HEK293 (cell line): ENCODE data around the gene RTL9.

Experiments
- CTCF ChIA-PET: fragments of 350-600 bp; formaldehyde crosslinking; extraction: SDS; loops from one replicate; lab custom pipeline; 2021; ENCODE audit warnings: antibody characterized with exemption; lab: Yijun Ruan, JAX
- POLR2A ChIA-PET: fragments of 300-600 bp; formaldehyde crosslinking; extraction: SDS; loops from one replicate; lab custom pipeline; 2020; ENCODE audit warnings: antibody characterized with exemption, inconsistent platforms; lab: Yijun Ruan, JAX
- H3K27ac ChIP-seq: fragments of 200-500 bp; sonication (Bioruptor generic); 2 replicates; pipeline ENCODE4 v1.5.1; 2014; ENCODE audit warnings: low read depth, low read length, control low read depth, inconsistent platforms; ENCODE audit errors: extremely low read depth
- H3K36me3 ChIP-seq, 2 experiments: fragments of 200-500 bp in 1 of 2; sonication (Bioruptor generic) in 1 of 2; 1 replicate in 1 of 2; 2 replicates in 1 of 2; pipeline ENCODE4 v1.5.1; 2014 to 2017; ENCODE audit warnings: inconsistent platforms in 2 of 2, low read length in 2 of 2; ENCODE audit not compliant: control insufficient read depth in 2 of 2, insufficient read depth in 1 of 2
- H3K4me1 ChIP-seq: fragments of 200-500 bp; sonication (Bioruptor generic); 2 replicates; pipeline ENCODE4 v1.5.1; 2014; ENCODE audit warnings: mild to moderate bottlenecking, low read length, inconsistent platforms; ENCODE audit not compliant: control insufficient read depth, insufficient read depth
- H3K4me3 ChIP-seq: 2 replicates; pipeline ENCODE4 v1.5.1; 2011; ENCODE audit warnings: low read depth, mild to moderate bottlenecking, control low read depth, low read length, moderate library complexity
- H3K9me3 ChIP-seq: fragments of 200-500 bp; sonication (Bioruptor generic); 2 replicates; pipeline ENCODE4 v1.5.1; 2014; ENCODE audit warnings: low read depth, low read length, inconsistent platforms; ENCODE audit not compliant: control insufficient read depth, insufficient read depth
- HOXC10 ChIP-seq: sonication (generic); formaldehyde crosslinking; IDR thresholded peaks from 2 replicates; pipeline ENCODE4 v1.8.1; 2023; ENCODE audit warnings: mild to moderate bottlenecking, missing genetic modification reagents
- OSR2 ChIP-seq: fragments of 450-650 bp; formaldehyde crosslinking; IDR thresholded peaks from 2 replicates; pipeline ENCODE4 v1.5.1; 2016; ENCODE audit warnings: missing biosample characterization, missing genetic modification characterization
- SCRT2 ChIP-seq: fragments of 450-650 bp; formaldehyde crosslinking; IDR thresholded peaks from 2 replicates; pipeline ENCODE4 v1.5.1; 2016; ENCODE audit warnings: missing biosample characterization, missing genetic modification characterization
- ZFP41 ChIP-seq: fragments of 450-650 bp; formaldehyde crosslinking; IDR thresholded peaks from 2 replicates; pipeline ENCODE4 v1.5.1; 2016; ENCODE audit warnings: missing biosample characterization, missing genetic modification characterization, borderline replicate concordance
- ZNF140 ChIP-seq: fragments of 450-650 bp; formaldehyde crosslinking; IDR thresholded peaks from 2 replicates; pipeline ENCODE4 v1.5.1; 2016; ENCODE audit warnings: missing biosample characterization, missing genetic modification characterization
- ZNF416 ChIP-seq: fragments of 450-650 bp; formaldehyde crosslinking; IDR thresholded peaks from 2 replicates; pipeline ENCODE4 v1.5.1; 2016; ENCODE audit warnings: missing biosample characterization, missing genetic modification characterization
- ZNF473 ChIP-seq: fragments of 450-650 bp; formaldehyde crosslinking; IDR thresholded peaks from 2 replicates; pipeline ENCODE4 v1.5.1; 2017; ENCODE audit warnings: missing biosample characterization, missing genetic modification characterization
- ZNF596 ChIP-seq: fragments of 450-650 bp; IDR thresholded peaks from 2 replicates; pipeline ENCODE4 v1.5.0; 2018; ENCODE audit warnings: missing biosample characterization, mild to moderate bottlenecking, missing genetic modification characterization, moderate library complexity
- ZNF654 ChIP-seq: fragments of 450-650 bp; formaldehyde crosslinking; IDR thresholded peaks from 2 replicates; pipeline ENCODE4 v1.5.1; 2016; ENCODE audit warnings: low read depth, missing biosample characterization, missing genetic modification characterization
- ZNF791 ChIP-seq: fragments of 450-650 bp; formaldehyde crosslinking; IDR thresholded peaks from 2 replicates; pipeline ENCODE4 v1.5.1; 2016; ENCODE audit warnings: missing biosample characterization, missing genetic modification characterization
- ZNF843 ChIP-seq: fragments of 450-650 bp; formaldehyde crosslinking; IDR thresholded peaks from 2 replicates; pipeline ENCODE4 v1.5.1; 2016; ENCODE audit warnings: missing biosample characterization, missing genetic modification characterization
- ZSCAN30 ChIP-seq: fragments of 450-650 bp; IDR thresholded peaks from 2 replicates; pipeline ENCODE4 v1.5.1; 2018; ENCODE audit warnings: missing biosample characterization, mild to moderate bottlenecking, missing genetic modification characterization, moderate library complexity
- TF ChIP-seq, protein P1 (sequence below): fragments of 450-650 bp; formaldehyde crosslinking; IDR thresholded peaks from 2 replicates; pipeline ENCODE4 v1.5.1; 2017; ENCODE audit warnings: missing biosample characterization, missing genetic modification characterization
- TF ChIP-seq, protein P2 (sequence below): fragments of 450-650 bp; formaldehyde crosslinking; IDR thresholded peaks from 2 replicates; pipeline ENCODE4 v1.5.1; 2016; ENCODE audit warnings: missing biosample characterization, missing genetic modification characterization
- TF ChIP-seq, protein P3 (sequence below): fragments of 450-650 bp; formaldehyde crosslinking; IDR thresholded peaks from 2 replicates; pipeline ENCODE4 v1.5.1; 2016; ENCODE audit warnings: missing biosample characterization, missing genetic modification characterization
- TF ChIP-seq, protein P4 (sequence below): sonication (generic); formaldehyde crosslinking; IDR thresholded peaks from 2 replicates; pipeline ENCODE4 v1.8.1; 2022; ENCODE audit warnings: mild to moderate bottlenecking, moderate library complexity, missing genetic modification reagents
- TF ChIP-seq, protein P5 (sequence below): fragments of 450-650 bp; formaldehyde crosslinking; IDR thresholded peaks from 2 replicates; pipeline ENCODE4 v1.5.1; 2016; ENCODE audit warnings: missing biosample characterization, missing genetic modification characterization, borderline replicate concordance

Gene RTL9

DNA sequence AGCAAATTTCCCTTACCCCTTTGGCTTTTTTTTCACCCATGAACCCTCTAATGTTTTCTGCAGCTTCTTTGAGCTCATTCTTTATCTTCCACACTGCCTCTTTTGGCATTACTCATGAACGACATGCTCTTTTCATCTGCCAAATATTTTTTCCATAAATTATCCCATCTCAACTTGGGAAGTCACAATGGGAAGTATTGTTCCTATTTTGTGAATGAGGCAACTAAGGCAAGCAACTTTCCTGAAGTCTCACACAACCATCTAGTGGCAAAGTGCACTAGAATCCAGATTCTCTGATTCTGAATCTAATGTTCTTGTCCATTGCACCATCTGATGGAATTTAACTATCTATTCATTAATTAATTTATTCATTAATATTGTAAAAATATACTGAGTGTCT, 625 bp downstream of the RTL9 start (continued):
- no peak for TF ChIP-seq OSR2 (tag by site-specific recombination)
- TF ChIP-seq, protein P1, sequence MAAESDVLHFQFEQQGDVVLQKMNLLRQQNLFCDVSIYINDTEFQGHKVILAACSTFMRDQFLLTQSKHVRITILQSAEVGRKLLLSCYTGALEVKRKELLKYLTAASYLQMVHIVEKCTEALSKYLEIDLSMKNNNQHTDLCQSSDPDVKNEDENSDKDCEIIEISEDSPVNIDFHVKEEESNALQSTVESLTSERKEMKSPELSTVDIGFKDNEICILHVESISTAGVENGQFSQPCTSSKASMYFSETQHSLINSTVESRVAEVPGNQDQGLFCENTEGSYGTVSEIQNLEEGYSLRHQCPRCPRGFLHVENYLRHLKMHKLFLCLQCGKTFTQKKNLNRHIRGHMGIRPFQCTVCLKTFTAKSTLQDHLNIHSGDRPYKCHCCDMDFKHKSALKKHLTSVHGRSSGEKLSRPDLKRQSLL (tag by site-specific recombination): no peak

DNA sequence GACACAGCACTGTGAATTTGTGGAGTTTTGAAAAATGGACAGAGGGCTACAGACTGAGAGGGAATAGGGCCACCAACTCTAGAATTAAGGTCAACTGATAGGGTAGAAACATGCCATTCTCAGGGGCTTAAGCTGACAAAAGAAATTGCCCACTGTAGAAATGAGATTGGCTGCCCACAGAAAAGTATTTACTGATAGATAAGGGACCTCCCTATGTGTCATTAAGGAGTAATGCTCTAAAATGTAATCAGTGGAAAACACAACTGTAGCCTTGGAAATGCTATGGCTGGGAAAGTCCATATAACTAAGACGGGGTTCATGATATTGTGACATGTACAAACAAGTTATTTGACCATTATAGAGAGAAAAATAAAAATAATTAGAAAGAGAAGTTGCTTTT, 4.6 kb downstream of the RTL9 start:
- no peaks in the 10 kb centered on the region for H3K9me3 ChIP-seq
- no peaks in the 10 kb centered on the region for H3K4me1 ChIP-seq
- no peak overlapping the region for H3K27ac ChIP-seq
- ChIA-PET POLR2A (no interaction called here), CTCF (interaction anchor here (1.0 to 1.1 kb wide), 2 partner anchors 45 to 136 kb away, joined by 3 to 5 read pairs; no protein-coding TSS in a partner anchor)
- no peak overlapping the region for H3K4me3 ChIP-seq
- H3K36me3 ChIP-seq: no peaks in the 10 kb centered on the region
- no peak for TF ChIP-seq ZNF791

DNA sequence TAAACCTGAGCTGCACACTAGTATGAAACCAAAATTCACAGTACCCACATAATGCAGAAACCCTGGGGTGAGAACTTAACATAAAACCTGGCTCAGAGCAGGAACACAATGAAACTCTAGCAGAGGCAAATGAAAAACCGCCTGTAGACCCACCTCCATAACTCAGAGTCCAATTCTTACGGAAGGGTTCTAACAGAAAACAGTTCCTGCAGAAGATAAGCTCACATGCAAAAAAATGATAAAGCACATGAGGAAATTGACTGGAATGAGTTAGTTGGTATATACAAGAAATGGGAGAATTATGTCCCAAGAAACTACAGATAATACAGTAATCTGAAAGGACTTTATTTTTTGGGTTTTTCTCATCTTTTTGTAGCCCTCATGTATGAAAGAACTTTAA, 14.7 kb downstream of the RTL9 start:
- H3K36me3 ChIP-seq: no peaks in the 10 kb centered on the region
- H3K4me3 ChIP-seq: no peak overlapping the region
- H3K4me1 ChIP-seq: no peaks in the 10 kb centered on the region
- ChIA-PET POLR2A (no interaction called here), CTCF (no interaction called here)
- no peak overlapping the region for H3K27ac ChIP-seq
- no peaks in the 10 kb centered on the region for H3K9me3 ChIP-seq
- no peak for TF ChIP-seq ZNF416
- TF ChIP-seq ZNF654 (tag by site-specific recombination): no peak
- no peak for TF ChIP-seq ZNF596 (tag by site-specific recombination)
- no peak for TF ChIP-seq HOXC10 (CRISPR knock-in tag)
- TF ChIP-seq, protein P2, sequence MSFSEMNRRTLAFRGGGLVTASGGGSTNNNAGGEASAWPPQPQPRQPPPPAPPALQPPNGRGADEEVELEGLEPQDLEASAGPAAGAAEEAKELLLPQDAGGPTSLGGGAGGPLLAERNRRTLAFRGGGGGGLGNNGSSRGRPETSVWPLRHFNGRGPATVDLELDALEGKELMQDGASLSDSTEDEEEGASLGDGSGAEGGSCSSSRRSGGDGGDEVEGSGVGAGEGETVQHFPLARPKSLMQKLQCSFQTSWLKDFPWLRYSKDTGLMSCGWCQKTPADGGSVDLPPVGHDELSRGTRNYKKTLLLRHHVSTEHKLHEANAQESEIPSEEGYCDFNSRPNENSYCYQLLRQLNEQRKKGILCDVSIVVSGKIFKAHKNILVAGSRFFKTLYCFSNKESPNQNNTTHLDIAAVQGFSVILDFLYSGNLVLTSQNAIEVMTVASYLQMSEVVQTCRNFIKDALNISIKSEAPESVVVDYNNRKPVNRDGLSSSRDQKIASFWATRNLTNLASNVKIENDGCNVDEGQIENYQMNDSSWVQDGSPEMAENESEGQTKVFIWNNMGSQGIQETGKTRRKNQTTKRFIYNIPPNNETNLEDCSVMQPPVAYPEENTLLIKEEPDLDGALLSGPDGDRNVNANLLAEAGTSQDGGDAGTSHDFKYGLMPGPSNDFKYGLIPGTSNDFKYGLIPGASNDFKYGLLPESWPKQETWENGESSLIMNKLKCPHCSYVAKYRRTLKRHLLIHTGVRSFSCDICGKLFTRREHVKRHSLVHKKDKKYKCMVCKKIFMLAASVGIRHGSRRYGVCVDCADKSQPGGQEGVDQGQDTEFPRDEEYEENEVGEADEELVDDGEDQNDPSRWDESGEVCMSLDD: no peak
- TF ChIP-seq, protein P3, sequence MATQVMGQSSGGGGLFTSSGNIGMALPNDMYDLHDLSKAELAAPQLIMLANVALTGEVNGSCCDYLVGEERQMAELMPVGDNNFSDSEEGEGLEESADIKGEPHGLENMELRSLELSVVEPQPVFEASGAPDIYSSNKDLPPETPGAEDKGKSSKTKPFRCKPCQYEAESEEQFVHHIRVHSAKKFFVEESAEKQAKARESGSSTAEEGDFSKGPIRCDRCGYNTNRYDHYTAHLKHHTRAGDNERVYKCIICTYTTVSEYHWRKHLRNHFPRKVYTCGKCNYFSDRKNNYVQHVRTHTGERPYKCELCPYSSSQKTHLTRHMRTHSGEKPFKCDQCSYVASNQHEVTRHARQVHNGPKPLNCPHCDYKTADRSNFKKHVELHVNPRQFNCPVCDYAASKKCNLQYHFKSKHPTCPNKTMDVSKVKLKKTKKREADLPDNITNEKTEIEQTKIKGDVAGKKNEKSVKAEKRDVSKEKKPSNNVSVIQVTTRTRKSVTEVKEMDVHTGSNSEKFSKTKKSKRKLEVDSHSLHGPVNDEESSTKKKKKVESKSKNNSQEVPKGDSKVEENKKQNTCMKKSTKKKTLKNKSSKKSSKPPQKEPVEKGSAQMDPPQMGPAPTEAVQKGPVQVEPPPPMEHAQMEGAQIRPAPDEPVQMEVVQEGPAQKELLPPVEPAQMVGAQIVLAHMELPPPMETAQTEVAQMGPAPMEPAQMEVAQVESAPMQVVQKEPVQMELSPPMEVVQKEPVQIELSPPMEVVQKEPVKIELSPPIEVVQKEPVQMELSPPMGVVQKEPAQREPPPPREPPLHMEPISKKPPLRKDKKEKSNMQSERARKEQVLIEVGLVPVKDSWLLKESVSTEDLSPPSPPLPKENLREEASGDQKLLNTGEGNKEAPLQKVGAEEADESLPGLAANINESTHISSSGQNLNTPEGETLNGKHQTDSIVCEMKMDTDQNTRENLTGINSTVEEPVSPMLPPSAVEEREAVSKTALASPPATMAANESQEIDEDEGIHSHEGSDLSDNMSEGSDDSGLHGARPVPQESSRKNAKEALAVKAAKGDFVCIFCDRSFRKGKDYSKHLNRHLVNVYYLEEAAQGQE (tag by site-specific recombination): no peak
- no peak for TF ChIP-seq ZSCAN30 (tag by site-specific recombination)
- TF ChIP-seq ZFP41: no peak
- TF ChIP-seq, protein P4, sequence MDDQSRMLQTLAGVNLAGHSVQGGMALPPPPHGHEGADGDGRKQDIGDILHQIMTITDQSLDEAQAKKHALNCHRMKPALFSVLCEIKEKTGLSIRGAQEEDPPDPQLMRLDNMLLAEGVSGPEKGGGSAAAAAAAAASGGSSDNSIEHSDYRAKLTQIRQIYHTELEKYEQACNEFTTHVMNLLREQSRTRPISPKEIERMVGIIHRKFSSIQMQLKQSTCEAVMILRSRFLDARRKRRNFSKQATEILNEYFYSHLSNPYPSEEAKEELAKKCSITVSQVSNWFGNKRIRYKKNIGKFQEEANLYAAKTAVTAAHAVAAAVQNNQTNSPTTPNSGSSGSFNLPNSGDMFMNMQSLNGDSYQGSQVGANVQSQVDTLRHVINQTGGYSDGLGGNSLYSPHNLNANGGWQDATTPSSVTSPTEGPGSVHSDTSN (CRISPR knock-in tag): no peak
- TF ChIP-seq ZNF843 (tag by site-specific recombination): no peak
- TF ChIP-seq ZNF140 (tag by site-specific recombination): no peak
- no peak for TF ChIP-seq ZNF473 (tag by site-specific recombination)
- no peak for TF ChIP-seq SCRT2 (tag by site-specific recombination)
- TF ChIP-seq, protein P5, sequence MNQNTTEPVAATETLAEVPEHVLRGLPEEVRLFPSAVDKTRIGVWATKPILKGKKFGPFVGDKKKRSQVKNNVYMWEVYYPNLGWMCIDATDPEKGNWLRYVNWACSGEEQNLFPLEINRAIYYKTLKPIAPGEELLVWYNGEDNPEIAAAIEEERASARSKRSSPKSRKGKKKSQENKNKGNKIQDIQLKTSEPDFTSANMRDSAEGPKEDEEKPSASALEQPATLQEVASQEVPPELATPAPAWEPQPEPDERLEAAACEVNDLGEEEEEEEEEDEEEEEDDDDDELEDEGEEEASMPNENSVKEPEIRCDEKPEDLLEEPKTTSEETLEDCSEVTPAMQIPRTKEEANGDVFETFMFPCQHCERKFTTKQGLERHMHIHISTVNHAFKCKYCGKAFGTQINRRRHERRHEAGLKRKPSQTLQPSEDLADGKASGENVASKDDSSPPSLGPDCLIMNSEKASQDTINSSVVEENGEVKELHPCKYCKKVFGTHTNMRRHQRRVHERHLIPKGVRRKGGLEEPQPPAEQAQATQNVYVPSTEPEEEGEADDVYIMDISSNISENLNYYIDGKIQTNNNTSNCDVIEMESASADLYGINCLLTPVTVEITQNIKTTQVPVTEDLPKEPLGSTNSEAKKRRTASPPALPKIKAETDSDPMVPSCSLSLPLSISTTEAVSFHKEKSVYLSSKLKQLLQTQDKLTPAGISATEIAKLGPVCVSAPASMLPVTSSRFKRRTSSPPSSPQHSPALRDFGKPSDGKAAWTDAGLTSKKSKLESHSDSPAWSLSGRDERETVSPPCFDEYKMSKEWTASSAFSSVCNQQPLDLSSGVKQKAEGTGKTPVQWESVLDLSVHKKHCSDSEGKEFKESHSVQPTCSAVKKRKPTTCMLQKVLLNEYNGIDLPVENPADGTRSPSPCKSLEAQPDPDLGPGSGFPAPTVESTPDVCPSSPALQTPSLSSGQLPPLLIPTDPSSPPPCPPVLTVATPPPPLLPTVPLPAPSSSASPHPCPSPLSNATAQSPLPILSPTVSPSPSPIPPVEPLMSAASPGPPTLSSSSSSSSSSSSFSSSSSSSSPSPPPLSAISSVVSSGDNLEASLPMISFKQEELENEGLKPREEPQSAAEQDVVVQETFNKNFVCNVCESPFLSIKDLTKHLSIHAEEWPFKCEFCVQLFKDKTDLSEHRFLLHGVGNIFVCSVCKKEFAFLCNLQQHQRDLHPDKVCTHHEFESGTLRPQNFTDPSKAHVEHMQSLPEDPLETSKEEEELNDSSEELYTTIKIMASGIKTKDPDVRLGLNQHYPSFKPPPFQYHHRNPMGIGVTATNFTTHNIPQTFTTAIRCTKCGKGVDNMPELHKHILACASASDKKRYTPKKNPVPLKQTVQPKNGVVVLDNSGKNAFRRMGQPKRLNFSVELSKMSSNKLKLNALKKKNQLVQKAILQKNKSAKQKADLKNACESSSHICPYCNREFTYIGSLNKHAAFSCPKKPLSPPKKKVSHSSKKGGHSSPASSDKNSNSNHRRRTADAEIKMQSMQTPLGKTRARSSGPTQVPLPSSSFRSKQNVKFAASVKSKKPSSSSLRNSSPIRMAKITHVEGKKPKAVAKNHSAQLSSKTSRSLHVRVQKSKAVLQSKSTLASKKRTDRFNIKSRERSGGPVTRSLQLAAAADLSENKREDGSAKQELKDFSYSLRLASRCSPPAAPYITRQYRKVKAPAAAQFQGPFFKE (tag by site-specific recombination): no peak
